HepG2 (cell line): ENCODE measurements around the gene ANKRD10. TPM values are rescaled to one million over a fixed set of nuclear protein-coding genes. Genes with fewer than 3 reads are reported as not detected.
A peak's percentile ranks its signal among the peaks of the same experiment; 100 is the strongest.

Experiments used
- ARNT2 ChIP-seq: sonication (generic); formaldehyde crosslinking; IDR thresholded peaks from 2 replicates; pipeline ENCODE4 v1.8.0; 2022; ENCODE audit warnings: mild to moderate bottlenecking, low read depth, missing genetic modification reagents, moderate library complexity
- BORCS8-MEF2B ChIP-seq: sonication (generic); formaldehyde crosslinking; IDR thresholded peaks from 2 replicates; pipeline ENCODE4 v1.8.0; 2022; ENCODE audit warnings: mild to moderate bottlenecking, missing genetic modification reagents
- CSRNP1 ChIP-seq: sonication (generic); formaldehyde crosslinking; IDR thresholded peaks from 2 replicates; pipeline ENCODE4 v1.8.1; 2023; ENCODE audit warnings: mild to moderate bottlenecking, missing genetic modification reagents
- FOXP4 ChIP-seq: sonication (generic); formaldehyde crosslinking; IDR thresholded peaks from 2 replicates; pipeline ENCODE4 v1.4.0; 2020; ENCODE audit warnings: missing genetic modification reagents
- HDAC1 ChIP-seq: sonication (generic); formaldehyde crosslinking; IDR thresholded peaks from 2 replicates; pipeline ENCODE4 v1.5.1; 2020; ENCODE audit warnings: mild to moderate bottlenecking, missing genetic modification reagents
- JUNB ChIP-seq: sonication (generic); formaldehyde crosslinking; IDR thresholded peaks from 2 replicates; pipeline ENCODE4 v1.8.0; 2022; ENCODE audit warnings: missing genetic modification reagents, mild to moderate bottlenecking, borderline replicate concordance
- KAT8 ChIP-seq: IDR thresholded peaks from 2 replicates; pipeline ENCODE4 v1.6.1; 2016; ENCODE audit warnings: missing genetic modification reagents, missing compliant biosample characterization
- KMT2B ChIP-seq: IDR thresholded peaks from 2 replicates; pipeline ENCODE4 v1.6.1; 2016; ENCODE audit warnings: missing genetic modification reagents, missing compliant biosample characterization
- MED13 ChIP-seq: sonication (generic); formaldehyde crosslinking; IDR thresholded peaks from 2 replicates; pipeline ENCODE4 v1.5.0; 2020; ENCODE audit warnings: missing genetic modification reagents
- MEF2D ChIP-seq: sonication (generic); formaldehyde crosslinking; IDR thresholded peaks from 2 replicates; pipeline ENCODE4 v1.5.1; 2020; ENCODE audit warnings: mild to moderate bottlenecking, missing genetic modification reagents
- MXD3 ChIP-seq: IDR thresholded peaks from 2 replicates; pipeline ENCODE4 v1.6.1; 2016; ENCODE audit warnings: mild to moderate bottlenecking, missing biosample characterization, missing genetic modification reagents
- RXRB ChIP-seq: IDR thresholded peaks from 2 replicates; pipeline ENCODE4 v1.6.1; 2016; ENCODE audit warnings: borderline replicate concordance, missing genetic modification reagents, missing compliant biosample characterization
- ZBTB42 ChIP-seq: sonication (generic); formaldehyde crosslinking; IDR thresholded peaks from 2 replicates; pipeline ENCODE4 v1.5.0; 2020; ENCODE audit warnings: mild to moderate bottlenecking, missing genetic modification reagents
- ZC3H4 ChIP-seq: sonication (generic); formaldehyde crosslinking; IDR thresholded peaks from 2 replicates; pipeline ENCODE4 v1.4.0; 2020; ENCODE audit warnings: missing genetic modification reagents, borderline replicate concordance
- ZMYM4 ChIP-seq: sonication (generic); formaldehyde crosslinking; IDR thresholded peaks from 2 replicates; pipeline ENCODE4 v1.8.1; 2023; ENCODE audit warnings: mild to moderate bottlenecking, missing genetic modification reagents
- ZNF160 ChIP-seq: sonication (generic); formaldehyde crosslinking; IDR thresholded peaks from 2 replicates; pipeline ENCODE4 v1.8.0; 2022; ENCODE audit warnings: mild to moderate bottlenecking, inconsistent platforms, missing genetic modification reagents
- ZNF276 ChIP-seq: sonication (generic); formaldehyde crosslinking; IDR thresholded peaks from 2 replicates; pipeline ENCODE4 v1.4.0; 2020; ENCODE audit warnings: mild to moderate bottlenecking, low read depth, missing genetic modification reagents
- ZNF282 ChIP-seq: fragments of 450-650 bp; IDR thresholded peaks from 2 replicates; pipeline ENCODE4 v1.6.1; 2018; ENCODE audit not compliant: partially characterized antibody
- ZNF350 ChIP-seq: sonication (generic); formaldehyde crosslinking; IDR thresholded peaks from 2 replicates; pipeline ENCODE4 v1.4.0; 2020; ENCODE audit warnings: mild to moderate bottlenecking, low read depth, missing genetic modification reagents, borderline replicate concordance
- ZNF496 ChIP-seq: sonication (generic); formaldehyde crosslinking; IDR thresholded peaks from 2 replicates; pipeline ENCODE4 v1.8.1; 2023; ENCODE audit warnings: mild to moderate bottlenecking, moderate library complexity, missing genetic modification reagents; ENCODE audit not compliant: insufficient replicate concordance
- ZNF558 ChIP-seq: sonication (generic); formaldehyde crosslinking; IDR thresholded peaks from 2 replicates; pipeline ENCODE4 v1.9.0; 2022; ENCODE audit warnings: mild to moderate bottlenecking, missing genetic modification reagents, borderline replicate concordance
- ZNF775 ChIP-seq: sonication (generic); formaldehyde crosslinking; IDR thresholded peaks from 2 replicates; pipeline ENCODE4 v1.4.0; 2020; ENCODE audit warnings: missing genetic modification reagents, mild to moderate bottlenecking, moderate library complexity, borderline replicate concordance
- ZNF883 ChIP-seq: sonication (generic); formaldehyde crosslinking; IDR thresholded peaks from 2 replicates; pipeline ENCODE4 v1.5.1; 2020; ENCODE audit warnings: mild to moderate bottlenecking, missing genetic modification reagents; ENCODE audit errors: not compliant biosample characterization
- polyA plus RNA-seq, 8 experiments: library from polyadenylated mRNA; depleted of rRNA in 3 of 8; stranded (reverse) in 7 of 8; unstranded in 1 of 8; fragments of >200 nt; fragmentation: Illumina TruSeq in 4 of 8; extraction: Trizol in 4 of 8; gene quantifications; 2 replicates each; pipeline versions ENCODE4 v1.2.1 to v1.2.3, GENCODE V29; 2011 to 2016; ENCODE audit warnings: low read depth in 4 of 8, missing spikeins in 1 of 8, mixed read lengths in 1 of 8; ENCODE audit not compliant: insufficient read depth in 1 of 8
- total RNA-seq, 5 experiments: library from RNA; depleted of rRNA; stranded (reverse); fragments of >200 nt; fragmentation: Illumina TruSeq; extraction: Trizol; gene quantifications; 2 replicates each; pipeline ENCODE4 v1.2.3, GENCODE V29; 2016; ENCODE audit warnings: low read depth in 1 of 5

ANKRD10 gene
- total and polyA plus RNA-seq, 2 of the 13 experiments (the other 11 are each of a cell fraction or from before 2014, with no cell fraction given): 108 to 115 TPM

- no peak for TF ChIP-seq CSRNP1 (CRISPR knock-in tag)
- TF ChIP-seq FOXP4 (CRISPR knock-in tag): no peak
- TF ChIP-seq MEF2D (CRISPR knock-in tag): peak; percentile 64; the same call in 1 of the 2 replicates
- TF ChIP-seq KMT2B: 0 out of 2 replicates have a peak, but pooled peaks have one; percentile 34
- TF ChIP-seq ZMYM4 (CRISPR knock-in tag): no peak
- TF ChIP-seq ZNF350 (CRISPR knock-in tag): no peak
- TF ChIP-seq KAT8: peak; percentile 64; the same call in 1 of the 2 replicates
- TF ChIP-seq ZNF276: 0 out of 2 replicates have a peak, but pooled peaks have one; percentile 68
- TF ChIP-seq ZNF883 (CRISPR knock-in tag): peak; percentile 65
- TF ChIP-seq ZNF558 (CRISPR knock-in tag): 0 out of 2 replicates have a peak, but pooled peaks have one; percentile 28
- TF ChIP-seq ZNF496 (CRISPR knock-in tag): no peak
- TF ChIP-seq MXD3 (CRISPR knock-in tag): peak; percentile 83
- peak; percentile 64; the same call in 1 of the 2 replicates for TF ChIP-seq ARNT2
- TF ChIP-seq JUNB: peak; percentile 68; the same call in 1 of the 2 replicates
- TF ChIP-seq BORCS8-MEF2B: peak; percentile 65; the same call in 1 of the 2 replicates
- peak; percentile 86; the same call in 1 of the 2 replicates for TF ChIP-seq ZNF775 (CRISPR knock-in tag)
- no peak for TF ChIP-seq ZNF282
- no peak for TF ChIP-seq MED13 (CRISPR knock-in tag)
- no peak for TF ChIP-seq ZBTB42 (CRISPR knock-in tag)
- TF ChIP-seq HDAC1 (CRISPR knock-in tag): peak; percentile 36; the same call in 1 of the 2 replicates
- TF ChIP-seq ZC3H4 (CRISPR knock-in tag): no peak
- 0 out of 2 replicates have a peak, but pooled peaks have one; percentile 27 for TF ChIP-seq RXRB
- TF ChIP-seq ZNF160 (CRISPR knock-in tag): 0 out of 2 replicates have a peak, but pooled peaks have one; percentile 47
Observed at GRCh38 chr13:110869805-110870706, 44.8 kb downstream of the ANKRD10 start (continued).
